Measurements from ENCODE around the gene BDKRB2.

Gene BDKRB2

GRCh38 chr14:96177766-96178375 is 26.8 kb upstream of the BDKRB2 start:
- H3K27ac ChIP-seq = no peak overlapping the region
- TF ChIP-seq ZFX (IDR thresholded peaks at IDR 0.05) = no peak
- TF ChIP-seq, protein P1, sequence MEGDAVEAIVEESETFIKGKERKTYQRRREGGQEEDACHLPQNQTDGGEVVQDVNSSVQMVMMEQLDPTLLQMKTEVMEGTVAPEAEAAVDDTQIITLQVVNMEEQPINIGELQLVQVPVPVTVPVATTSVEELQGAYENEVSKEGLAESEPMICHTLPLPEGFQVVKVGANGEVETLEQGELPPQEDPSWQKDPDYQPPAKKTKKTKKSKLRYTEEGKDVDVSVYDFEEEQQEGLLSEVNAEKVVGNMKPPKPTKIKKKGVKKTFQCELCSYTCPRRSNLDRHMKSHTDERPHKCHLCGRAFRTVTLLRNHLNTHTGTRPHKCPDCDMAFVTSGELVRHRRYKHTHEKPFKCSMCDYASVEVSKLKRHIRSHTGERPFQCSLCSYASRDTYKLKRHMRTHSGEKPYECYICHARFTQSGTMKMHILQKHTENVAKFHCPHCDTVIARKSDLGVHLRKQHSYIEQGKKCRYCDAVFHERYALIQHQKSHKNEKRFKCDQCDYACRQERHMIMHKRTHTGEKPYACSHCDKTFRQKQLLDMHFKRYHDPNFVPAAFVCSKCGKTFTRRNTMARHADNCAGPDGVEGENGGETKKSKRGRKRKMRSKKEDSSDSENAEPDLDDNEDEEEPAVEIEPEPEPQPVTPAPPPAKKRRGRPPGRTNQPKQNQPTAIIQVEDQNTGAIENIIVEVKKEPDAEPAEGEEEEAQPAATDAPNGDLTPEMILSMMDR (conservative IDR thresholded peaks at IDR 0.05) = no peak

GRCh38 chr14:96178461-96179321 is 25.9 kb upstream of the BDKRB2 start:
- no peak overlapping the region for H3K27ac ChIP-seq
- TF ChIP-seq, protein P1 (conservative IDR thresholded peaks at IDR 0.05) = no peak
- no peak for TF ChIP-seq ZFX (IDR thresholded peaks at IDR 0.05)

GRCh38 chr14:96180043-96180874 is 24.4 kb upstream of the BDKRB2 start:
- H3K27ac ChIP-seq = no peak overlapping the region
- TF ChIP-seq, protein P1 (conservative IDR thresholded peaks at IDR 0.05) = no peak
- TF ChIP-seq ZFX (IDR thresholded peaks at IDR 0.05) = no peak

DNA sequence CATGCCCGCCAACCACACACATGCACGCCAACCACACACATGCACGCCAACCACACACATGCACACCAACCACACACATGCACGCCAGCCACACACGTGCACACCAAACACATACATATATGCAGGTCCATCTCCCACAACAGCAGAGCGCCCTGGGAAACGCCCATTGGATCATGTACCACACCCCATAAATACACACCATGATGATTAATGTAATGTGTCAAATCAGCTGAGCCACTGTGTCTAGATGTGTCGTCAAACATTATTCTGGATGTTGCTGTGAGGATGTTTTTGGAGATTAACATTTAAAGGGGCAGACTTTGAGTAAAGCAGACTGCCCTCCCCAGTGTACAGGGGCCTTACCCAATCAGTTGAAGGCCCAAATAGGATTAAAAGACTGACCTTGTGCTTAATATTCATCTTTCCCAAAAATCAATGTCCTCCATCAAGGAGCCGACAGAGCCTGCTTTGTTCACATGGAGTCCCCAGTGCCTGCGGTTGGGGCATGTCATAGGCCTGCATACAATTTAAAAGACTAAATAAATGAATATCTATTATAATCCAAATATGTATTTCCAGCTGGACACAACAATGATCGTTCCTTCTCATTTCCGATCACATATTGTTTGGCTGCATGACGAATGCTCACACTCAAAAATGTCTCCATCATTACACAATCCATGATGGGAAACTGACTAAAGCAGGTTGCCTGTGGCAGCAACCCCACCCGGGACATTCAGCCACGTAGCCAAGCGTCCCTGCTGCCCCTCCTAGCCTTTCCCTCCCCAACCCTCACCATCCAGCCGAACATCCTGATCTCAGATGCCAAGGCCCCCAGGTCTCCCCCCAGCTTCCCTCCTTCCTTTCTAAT is 23.2 kb upstream of the BDKRB2 start:
- TF ChIP-seq, protein P1 (conservative IDR thresholded peaks at IDR 0.05) = no peak
- TF ChIP-seq ZFX (IDR thresholded peaks at IDR 0.05) = no peak
- H3K27ac ChIP-seq = no peak overlapping the region

- no peak overlapping the region for H3K27ac ChIP-seq
- TF ChIP-seq, protein P1 (conservative IDR thresholded peaks at IDR 0.05) = no peak
- TF ChIP-seq ZFX (IDR thresholded peaks at IDR 0.05) = no peak
Measured at GRCh38 chr14:96182546-96182945, 22.1 kb upstream of the BDKRB2 start.

- TF ChIP-seq ZFX (IDR thresholded peaks at IDR 0.05) = no peak
- TF ChIP-seq, protein P1 (conservative IDR thresholded peaks at IDR 0.05) = no peak
Measured at GRCh38 chr14:96184737-96185136, 19.9 kb upstream of the BDKRB2 start.

More at GRCh38 chr14:96184737-96185136, 19.9 kb upstream of the BDKRB2 start:
- H3K27ac ChIP-seq = no peak overlapping the region

Measured in C4-2B (cell line).